Suprapubic skin (tissue), 3 donors: ENCODE measurements around the gene ODF2.

ENCODE experiments used
- EP300 ChIP-seq: sonication (generic); formaldehyde crosslinking; IDR thresholded peaks from one replicate; pipeline ENCODE4 v1.6.1; 2017; ENCODE audit warnings: antibody characterized with exemption
- TF ChIP-seq, protein P1 (sequence below), 2 donors: fragments of 200-600 bp in 1 of 2; fragments of 450-650 bp in 1 of 2; sonication (generic) in 1 of 2; IDR thresholded peaks; one replicate each; pipeline ENCODE4 v1.5.1; 2016 to 2019; ENCODE audit warnings: antibody characterized with exemption in 2 of 2, mild to moderate bottlenecking in 1 of 2, moderate library complexity in 1 of 2

DNA sequence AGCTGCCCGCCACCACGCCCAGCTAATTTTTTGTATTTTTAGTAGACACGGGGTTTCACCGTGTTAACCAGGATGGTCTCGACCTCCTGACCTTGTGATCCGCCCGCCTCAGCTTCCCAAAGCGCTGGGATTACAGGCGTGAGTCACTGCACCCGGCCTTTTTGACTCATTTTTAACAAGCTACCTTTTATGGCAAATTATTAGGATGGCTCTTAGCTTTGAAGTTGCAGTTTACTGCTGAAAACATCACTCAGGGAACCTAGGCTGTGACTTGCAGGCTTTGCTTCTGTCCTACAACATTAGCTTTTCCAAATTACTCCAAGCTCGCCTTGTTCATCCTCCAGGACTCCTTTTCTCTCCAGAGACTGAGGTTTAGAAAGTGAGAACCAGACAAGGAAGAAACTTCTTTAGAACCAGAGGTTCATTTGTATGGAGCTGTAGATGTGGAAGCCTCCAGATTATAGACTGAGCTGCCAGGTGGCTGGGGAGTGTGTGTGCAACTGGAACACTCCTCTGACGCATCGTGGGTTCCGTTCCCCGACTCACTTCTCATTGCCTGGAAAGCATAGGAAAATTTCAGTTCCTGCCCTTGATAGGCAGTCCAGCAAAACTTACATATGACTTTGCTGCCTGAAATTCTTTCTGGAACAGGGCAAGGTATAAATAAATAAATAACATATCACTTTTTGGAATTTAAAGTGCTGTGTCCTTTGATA lies 72.8 kb downstream of the ODF2 start:
- TF ChIP-seq EP300, result no peak
- TF ChIP-seq, protein P1, sequence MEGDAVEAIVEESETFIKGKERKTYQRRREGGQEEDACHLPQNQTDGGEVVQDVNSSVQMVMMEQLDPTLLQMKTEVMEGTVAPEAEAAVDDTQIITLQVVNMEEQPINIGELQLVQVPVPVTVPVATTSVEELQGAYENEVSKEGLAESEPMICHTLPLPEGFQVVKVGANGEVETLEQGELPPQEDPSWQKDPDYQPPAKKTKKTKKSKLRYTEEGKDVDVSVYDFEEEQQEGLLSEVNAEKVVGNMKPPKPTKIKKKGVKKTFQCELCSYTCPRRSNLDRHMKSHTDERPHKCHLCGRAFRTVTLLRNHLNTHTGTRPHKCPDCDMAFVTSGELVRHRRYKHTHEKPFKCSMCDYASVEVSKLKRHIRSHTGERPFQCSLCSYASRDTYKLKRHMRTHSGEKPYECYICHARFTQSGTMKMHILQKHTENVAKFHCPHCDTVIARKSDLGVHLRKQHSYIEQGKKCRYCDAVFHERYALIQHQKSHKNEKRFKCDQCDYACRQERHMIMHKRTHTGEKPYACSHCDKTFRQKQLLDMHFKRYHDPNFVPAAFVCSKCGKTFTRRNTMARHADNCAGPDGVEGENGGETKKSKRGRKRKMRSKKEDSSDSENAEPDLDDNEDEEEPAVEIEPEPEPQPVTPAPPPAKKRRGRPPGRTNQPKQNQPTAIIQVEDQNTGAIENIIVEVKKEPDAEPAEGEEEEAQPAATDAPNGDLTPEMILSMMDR (IDR thresholded peaks at IDR 0.05), result no peak
